HG02642 (cell line): ENCODE measurements around the gene AGA.

Experiments used
- ATAC-seq: cut with Tn5 transposase; IDR thresholded peaks from one replicate; pipeline ENCODE4 v1.9.1; 2021; ENCODE audit warnings: mild to moderate bottlenecking; ENCODE audit not compliant: unreplicated experiment, poor library complexity

The AGA gene

DNA sequence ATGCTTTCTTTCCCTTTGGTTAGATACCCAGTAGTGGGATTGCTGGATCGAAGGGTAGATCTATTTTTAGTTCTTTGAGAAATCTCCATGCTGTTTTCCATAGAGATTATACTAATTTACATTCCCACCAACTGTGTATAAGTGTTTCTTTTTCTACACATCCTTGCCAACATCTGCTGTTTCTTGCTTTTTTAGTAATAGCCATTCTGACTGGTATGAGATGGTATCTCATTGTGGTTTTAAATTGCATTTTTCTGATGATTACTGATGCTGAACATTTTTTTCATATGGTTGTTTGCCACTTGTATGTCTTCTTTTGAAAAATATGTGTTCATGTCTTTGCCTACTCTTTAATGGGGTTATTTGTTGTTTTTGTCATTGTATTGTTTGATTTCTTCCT, 6.6 kb upstream of the AGA start:
- ATAC-seq: no peak

DNA sequence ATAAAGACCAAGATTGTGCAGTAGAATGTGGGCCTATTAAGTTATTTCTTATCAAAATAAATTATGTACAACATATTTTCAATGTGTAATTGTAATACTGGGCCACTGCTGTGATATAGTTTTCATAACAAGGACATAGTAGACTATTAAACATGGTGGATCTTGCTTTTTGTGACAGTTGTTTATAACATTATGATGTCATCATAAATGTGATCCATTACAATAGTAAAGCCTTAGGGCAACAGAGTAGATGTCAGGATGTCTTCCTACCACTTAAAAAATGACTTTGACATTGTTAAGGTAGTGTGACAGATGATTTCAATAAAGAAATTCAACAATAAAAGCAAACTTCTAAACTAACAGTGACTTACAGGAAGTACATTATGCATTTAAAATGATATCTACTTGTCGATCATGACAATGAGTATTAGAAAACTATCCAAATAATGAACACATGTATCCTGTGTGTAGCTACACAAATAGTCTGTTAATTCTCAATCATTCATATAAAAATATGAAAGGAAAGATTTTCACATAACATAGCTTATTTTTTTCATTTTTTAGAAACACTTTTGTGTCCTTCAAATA, 5.3 kb upstream of the AGA start:
- ATAC-seq: no peak

DNA sequence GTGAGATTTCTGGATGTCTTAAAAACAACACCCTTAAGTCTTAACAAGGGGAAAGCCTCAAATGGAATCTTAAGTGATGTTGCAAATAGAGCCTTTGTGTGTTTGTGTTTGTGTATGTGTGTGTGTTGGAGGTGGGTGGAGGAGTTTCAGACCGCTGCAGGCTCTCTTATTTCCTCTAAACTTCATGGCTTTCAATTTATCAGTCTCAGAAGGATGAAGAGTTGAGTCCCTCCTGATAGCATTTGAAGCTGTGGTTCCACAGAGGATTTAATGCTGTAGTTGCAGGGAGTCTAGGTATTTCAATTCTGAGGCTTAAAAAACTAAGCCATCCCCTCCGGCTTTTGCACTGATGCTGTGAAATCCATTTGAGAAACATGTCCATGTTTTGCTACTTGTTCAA, 4.3 kb upstream of the AGA start:
- ATAC-seq: no peak

DNA sequence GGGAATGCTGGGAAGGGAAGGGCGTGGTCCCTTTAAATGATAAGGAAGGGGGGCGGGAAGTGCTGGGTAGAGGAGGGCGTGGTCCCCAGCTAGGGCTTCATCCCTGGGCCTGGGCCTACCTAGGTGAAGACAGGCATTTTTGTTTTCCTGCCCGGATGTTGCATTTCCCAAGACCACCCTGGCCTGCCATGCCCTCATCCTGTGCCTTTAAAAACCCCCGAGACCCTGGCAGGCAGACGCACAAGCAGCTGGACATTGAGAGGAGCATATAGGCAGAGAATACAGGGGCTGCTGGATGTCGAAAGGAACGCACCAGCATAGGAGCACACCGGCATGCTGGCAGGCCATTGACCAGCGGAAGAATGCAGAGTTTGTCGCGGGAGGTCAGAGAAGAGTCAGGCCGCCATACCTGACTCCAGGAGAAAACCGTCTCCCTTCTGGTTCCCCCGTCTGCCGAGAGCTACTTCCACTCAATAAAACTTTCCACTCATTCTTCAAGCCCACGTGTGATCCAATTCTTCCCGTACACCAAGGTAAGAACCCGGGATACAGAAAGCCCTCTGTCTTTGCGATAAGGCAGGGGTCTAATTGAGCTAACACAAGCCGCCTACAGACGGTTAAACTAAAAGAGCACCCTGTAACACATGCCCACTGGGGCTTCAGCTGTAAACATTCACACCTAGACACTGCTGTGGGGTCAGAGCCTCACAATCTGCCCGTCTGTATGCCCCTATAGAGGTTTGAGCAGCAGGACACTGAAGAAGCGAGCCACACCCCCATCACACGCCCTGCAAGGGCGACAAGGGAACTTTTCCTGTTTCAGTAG, 2.9 kb upstream of the AGA start:
- no peak for ATAC-seq

DNA sequence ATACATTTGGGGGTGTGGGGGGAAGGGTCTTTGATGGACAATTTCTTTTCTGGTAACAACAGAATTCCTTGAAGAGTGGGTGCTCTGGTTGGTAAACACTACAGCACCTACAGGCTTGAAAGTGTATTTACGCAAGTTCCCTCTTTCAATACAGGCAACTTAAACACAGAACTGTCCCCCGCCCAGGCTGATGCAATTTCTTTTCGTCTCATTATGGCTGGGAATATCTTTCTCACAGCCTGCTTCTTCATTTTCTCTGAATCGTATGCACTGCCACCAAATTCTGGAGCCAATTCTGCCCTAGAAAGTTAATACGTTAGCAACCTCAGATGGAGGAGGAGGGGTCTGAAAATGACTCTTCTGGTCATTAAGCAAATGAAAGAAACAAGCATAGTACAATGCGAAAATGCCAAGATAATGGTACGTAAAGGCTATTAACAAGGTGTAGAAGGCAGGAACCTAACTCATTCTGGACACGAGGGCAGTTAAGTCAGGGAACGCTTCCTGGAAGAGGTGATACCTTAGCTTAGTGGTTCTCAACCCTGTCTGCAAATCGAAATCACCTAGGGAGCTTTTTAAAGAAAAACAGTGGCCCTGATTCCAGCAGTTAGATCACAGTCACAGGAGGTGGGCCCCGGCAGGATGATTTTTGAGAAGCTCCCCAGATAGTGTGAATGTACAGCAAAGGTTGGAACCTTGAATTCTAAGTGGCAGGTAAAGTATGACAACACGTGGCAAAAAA, 1.0 kb downstream of the AGA start:
- ATAC-seq: peak; percentile 20

DNA sequence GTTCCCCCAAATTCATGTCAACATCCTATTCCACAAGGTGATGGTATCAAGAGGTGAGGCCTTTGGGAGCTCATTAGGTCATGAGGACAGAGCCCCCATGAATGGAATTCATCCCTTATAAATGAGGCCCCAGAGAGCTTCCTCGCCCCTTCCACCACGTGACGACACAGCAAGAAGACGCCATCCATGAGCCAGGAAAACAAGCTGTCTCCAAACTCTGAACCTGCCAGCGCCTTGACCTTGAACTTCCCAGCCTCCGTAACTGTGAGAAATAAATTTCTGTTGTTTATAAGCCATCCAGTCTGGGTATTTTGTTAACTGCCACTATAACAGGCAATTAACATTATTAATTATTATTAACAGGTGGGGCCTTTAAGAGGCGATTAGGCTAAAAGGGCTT, 5.8 kb downstream of the AGA start:
- no peak for ATAC-seq

DNA sequence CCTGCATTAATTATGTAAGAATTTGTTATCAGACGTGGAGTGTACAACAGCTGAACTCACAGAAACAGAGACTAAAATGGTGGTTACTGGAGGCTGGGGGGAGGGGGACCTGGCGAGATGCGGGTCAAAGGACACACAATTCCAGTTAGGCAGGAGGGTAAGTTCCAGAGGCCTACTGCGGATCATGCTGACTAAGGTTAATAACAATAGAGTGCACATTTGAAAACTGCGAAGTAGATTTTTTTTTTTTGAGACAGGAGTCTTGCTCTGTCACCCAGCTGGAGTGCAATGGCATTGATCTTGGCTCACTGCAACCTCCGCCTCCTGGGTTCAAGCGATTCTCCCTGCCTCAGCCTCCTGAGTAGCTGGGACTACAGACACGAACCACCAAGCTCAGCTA, 7.6 kb downstream of the AGA start:
- ATAC-seq: no peak

DNA sequence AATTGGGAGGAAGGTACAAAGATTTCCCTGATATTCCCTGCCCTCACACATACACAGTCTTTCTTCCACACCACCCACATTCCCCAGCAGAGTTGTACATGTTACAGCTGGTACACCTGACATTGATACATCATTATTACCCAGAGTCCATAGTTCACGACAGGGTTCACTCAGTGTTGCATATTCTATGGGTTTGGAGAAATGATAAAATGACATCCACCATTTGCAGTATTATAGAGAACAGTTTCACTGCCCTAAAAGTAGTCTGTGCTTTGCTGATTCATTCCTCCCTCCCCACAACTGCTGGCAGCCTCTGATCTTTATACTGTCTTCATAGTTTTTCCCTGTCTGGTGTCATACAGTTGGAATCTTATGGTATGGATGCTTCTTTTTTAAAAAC, 15.0 kb downstream of the AGA start:
- ATAC-seq: no peak

DNA sequence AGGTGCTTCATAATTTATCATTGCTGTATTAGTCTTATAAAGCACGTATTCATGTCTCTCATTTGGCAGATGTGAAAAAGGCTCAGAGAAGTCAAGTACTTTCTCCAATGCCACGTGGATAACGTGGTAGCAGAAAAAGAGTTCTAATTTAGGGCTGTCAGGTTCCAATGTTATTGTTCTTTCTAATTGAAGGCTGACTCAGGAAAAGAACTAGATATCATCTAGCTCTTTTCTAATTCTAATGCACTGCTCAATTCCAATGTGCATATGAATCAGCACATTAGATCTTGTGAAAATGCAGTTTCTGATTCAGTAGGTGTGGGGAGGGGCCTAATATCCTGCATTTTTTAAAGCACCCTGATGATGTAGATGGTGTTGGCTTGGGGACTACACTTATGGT, 22.8 kb downstream of the AGA start:
- no peak for ATAC-seq

DNA sequence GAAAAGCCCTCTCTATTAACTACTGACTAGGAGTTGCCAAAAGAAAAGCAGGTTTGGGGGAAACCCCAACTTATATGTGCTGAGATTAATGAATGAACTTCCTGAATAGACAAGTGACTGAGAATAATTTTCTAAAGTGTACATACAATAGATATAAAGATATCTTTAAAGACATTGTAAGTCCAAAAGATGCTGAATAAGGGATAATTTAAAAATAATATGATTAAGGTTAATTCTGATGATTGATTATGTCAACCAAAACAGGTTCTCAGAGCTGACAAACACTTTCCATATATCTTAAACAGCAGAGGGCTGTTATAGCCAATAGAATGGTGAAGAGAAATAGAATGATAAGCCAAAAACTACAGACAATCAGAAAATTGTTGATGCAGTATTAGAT, 28.6 kb downstream of the AGA start:
- no peak for ATAC-seq

DNA sequence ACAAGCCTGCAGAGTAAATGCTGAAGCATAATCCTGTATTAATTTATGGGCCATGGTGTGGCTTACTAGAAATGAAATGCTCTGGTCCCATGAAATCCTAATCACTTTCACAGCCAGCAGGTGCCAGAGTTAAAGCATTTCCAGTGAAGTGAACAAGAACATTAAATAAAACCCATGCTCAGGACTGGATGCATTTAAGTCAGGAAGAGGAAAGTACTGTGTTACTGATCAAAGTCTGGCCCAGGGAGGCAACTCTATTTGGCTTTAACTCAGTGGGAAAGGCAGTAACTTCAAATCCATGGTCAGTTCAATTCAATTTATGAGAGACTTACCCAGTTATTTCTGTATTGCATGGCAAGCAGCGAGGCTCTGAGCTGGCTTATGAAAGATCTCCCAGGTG, 29.2 kb downstream of the AGA start:
- no peak for ATAC-seq

DNA sequence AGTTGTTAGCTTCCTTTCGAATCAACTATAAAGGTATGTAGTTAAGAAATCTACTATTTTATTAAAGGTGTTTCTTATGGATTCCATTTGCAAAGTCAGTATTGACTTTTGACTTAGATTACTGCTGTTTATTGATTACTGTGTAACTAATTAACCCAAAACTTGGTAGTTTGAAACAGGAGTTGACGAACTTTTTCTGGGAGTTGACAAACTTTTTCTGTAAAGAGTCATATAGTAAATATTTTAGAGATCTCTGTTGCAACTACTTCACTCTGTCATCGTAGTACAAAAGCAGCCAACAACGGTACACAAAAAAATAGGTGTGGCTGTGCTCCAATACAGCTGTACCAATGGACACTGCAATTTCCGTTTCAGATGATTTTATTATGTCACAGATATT, 30.2 kb downstream of the AGA start:
- no peak for ATAC-seq

DNA sequence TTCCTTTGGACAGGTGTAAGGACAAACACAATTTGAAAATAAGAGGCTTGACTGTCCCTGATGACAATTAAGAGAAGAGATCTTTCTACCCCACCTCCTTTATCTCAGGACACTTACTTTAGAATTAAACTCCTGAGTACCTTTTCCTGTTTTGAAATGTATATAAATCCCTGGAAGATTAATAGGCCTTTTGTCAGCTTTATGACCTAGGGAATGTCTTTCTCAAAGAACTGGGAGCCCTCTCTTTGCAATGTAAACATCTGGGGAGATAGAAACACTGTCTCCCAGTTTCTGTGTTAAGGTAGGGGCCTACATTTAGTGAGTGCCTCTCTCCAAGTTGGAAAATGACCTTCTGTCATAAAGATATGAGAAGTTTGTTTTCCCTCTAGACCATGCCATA, 31.7 kb downstream of the AGA start:
- no peak for ATAC-seq

DNA sequence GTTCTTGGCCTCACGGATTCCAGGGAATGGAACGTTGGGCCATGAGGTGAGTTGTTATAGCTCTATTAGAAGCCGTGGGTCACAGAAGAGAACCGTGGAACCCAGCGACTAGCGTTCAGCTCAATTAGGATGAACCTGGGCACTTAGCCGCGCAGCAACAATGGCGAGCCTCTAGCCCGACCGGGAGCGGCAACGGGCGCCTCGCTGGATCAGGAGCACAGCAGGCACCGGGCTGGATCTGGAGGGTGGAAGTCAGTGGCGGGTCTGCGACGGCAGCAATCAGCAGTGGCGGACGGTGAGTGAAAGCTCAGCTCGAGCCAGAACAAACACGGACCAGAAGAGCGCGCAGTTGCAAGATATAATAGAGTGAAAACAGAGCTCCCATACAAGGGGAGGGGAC, 34.2 kb downstream of the AGA start:
- ATAC-seq: no peak

DNA sequence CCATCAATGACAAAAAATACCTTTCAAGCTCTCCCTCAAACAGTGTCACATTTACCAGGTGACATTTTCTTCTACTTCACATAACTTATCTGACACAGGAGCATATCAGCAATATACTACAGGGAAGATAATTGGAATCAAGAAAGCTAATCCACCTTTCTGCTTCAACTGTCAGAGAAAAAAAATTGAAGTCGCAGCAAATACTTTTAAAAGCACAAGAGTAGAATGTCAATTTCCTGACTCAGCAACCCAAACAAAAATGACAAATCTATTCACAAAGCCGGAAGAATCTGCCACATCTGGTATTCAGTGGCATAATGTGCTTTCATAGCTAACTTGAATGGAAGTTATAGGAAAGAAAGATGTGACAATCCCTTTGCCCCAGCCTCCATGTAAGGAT, 36.7 kb downstream of the AGA start:
- no peak for ATAC-seq

DNA sequence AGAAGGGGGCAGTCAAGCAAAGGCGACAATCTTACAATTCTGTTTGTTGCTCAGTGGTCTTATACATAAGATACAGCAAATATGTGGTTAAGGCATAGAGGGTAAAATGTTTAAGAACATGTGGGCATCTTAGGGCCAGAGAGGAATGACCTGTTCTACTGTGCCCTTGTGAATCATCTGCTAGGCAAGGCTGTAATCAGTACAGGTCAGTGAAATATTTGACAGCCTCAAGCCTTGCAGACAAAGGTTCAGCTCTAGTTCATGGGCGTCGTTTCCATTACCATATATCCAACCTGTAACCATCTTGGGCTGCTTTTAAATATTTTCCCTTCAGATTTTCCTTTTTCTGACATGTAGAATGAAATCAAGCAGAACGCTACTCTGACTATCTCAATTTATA, 37.3 kb downstream of the AGA start:
- no peak for ATAC-seq

DNA sequence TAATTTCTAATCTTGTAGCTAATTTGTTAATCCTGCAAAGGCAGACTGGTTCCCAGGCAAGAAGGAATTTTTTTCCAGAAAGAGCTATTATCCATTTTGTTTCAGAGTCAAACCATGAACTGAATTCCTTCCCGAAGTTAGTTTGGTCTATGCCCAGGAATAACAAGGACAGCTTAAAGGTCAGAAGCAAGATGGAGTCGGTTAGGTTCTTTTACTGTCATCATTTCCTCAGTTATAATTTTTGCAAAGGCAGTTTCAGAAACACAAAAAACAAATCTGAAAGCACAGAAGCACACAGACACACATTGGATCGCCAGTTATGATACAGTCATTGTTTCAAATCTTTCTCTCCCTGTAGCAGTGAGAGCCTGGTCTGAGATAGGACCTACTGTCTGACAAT, 37.9 kb downstream of the AGA start:
- ATAC-seq: no peak

DNA sequence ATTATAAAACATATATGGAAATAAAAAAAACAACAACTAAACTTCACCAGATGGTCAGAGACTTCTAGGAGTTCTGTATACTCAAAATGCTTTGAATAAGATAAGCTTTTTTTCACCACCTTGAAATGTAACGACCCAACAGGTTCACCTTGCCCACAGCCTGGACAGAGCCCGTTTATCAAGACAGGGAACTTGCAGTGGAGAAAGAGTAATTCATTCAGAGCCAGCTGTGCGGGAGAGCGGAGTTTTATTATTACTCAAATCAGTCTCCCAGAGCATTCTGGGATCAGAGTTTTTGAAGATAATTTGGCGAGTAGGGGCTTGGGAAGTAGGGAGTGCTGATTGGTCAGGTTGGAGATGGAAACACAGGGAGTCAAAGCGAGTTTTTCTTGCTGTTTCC, 38.5 kb downstream of the AGA start:
- no peak for ATAC-seq

DNA sequence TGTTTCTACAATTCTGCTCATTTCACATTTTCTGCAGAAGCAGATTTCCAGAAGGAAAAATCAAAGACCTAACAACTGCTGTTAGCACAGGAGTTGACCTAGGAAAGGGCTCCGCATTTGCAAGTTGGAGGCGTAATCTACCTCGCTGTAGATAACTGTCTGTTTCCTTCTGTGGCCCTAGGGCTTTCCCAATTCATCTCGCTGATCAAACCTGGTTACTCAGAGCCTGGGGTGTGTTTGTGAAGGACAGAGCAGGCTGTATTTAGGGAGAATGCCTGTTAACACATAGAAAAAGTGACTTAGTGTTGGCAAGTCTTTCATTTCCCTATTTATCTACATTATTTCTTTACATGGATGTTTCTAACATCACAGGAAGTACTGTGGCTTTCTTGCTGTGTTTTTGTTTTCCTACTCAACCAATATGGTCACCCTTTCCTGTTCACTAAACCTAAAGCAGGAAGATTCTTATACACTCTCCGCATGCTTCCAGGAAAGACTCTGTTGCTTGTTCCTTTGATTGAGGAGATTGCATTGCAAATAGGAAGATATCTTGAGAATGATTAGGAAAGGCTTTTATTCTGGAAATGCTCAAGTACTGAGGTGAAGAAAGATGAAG, 40.5 kb downstream of the AGA start:
- ATAC-seq: no peak

DNA sequence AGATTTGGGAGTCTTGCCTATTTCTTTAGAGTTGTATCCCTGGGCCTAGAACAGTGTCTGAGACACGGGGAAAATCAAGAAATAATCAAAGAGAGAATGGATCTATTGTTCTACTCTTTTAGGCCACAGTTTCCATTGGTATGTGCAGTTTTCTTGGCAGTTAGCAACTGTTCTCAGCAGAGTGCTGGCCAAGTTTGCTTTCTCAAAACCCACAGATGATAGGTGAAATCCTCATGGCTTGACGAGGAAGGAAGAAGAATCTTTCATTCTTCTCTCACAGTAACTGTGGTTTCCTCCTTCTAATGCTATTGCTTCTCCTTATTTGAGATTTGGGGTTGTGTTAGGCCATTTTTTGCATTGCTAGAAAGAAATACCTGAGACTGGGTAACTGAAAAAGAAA, 42.2 kb downstream of the AGA start:
- no peak for ATAC-seq

DNA sequence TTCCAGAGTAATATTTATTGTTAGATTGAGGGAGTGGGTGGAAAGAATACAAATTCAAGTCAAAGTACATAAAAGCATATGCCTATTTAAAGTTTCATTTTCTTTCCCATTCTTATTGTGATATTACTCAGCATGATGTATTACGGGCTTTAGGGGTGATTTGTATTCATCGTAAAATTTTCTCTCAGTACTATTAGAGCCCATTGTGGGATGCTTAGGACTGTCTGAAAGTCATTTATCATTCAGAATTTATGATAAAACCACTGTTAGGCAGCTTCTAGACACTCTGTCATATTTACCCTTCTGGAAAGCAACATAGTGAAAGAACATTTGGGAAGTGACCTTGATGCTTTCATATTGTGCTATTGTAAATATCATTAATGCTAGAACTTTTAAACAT, 45.9 kb downstream of the AGA start:
- no peak for ATAC-seq
